Caco-2 (cell line): ENCODE measurements around the gene SIN3B. TPM values are rescaled to one million over a fixed set of nuclear protein-coding genes. Genes with fewer than 3 reads are reported as not detected.

Experiments used
- BruUV-seq: library from RNA; stranded (reverse); fragments of 400-500 nt; replicated peaks from 2 replicates; lab custom pipeline; 2021; lab: Mats Ljungman, UMichigan
- CTCF ChIA-PET: fragments of 300-600 bp; sonication (Branson Sonifier 250); formaldehyde crosslinking; loops from one replicate; lab custom pipeline; 2022; ENCODE audit warnings: antibody characterized with exemption; lab: Charles Lee
- POLR2A ChIA-PET: fragments of 300-600 bp; sonication (Branson Sonifier 250); formaldehyde crosslinking; loops from one replicate; lab custom pipeline; 2022; ENCODE audit warnings: antibody characterized with exemption; lab: Charles Lee
- DNase-seq, 2 experiments: peaks; one replicate each; pipeline versions ENCODE4 v3.0.0 to v3.0.0-alpha.2; 2020 to 2022
- H3K27me3 ChIP-seq: replicated peaks from 2 replicates; pipeline ENCODE4 v1.6.0; 2011; ENCODE audit warnings: low read length; ENCODE audit not compliant: control insufficient read depth, insufficient read depth
- H3K36me3 ChIP-seq: 2 replicates; pipeline ENCODE4 v1.5.1; 2011; ENCODE audit warnings: low read length; ENCODE audit not compliant: control insufficient read depth, insufficient read depth
- H3K4me1 ChIP-seq: fragments of 250-450 bp; sonication (Bioruptor Pico); 2 replicates; pipeline ENCODE4 v1.5.1; 2020; ENCODE audit warnings: mild to moderate bottlenecking
- H3K4me3 ChIP-seq: 2 replicates; pipeline ENCODE4 v1.5.1; 2011; ENCODE audit warnings: low read depth, mild to moderate bottlenecking, control low read depth, low read length
- H3K9me3 ChIP-seq: fragments of 250-450 bp; sonication (Bioruptor Pico); 2 replicates; pipeline ENCODE4 v1.5.1; 2020; ENCODE audit warnings: mild to moderate bottlenecking, moderate library complexity
- H3K27ac Mint-ChIP-seq: one replicate; pipeline ENCODE4 v1.8.0; 2022; ENCODE audit warnings: mixed read lengths; ENCODE audit not compliant: unreplicated experiment
- H3K27me3 Mint-ChIP-seq: one replicate; pipeline ENCODE4 v1.8.0; 2022; ENCODE audit warnings: mixed read lengths; ENCODE audit not compliant: insufficient read depth, unreplicated experiment
- H3K36me3 Mint-ChIP-seq: one replicate; pipeline ENCODE4 v1.8.0; 2022; ENCODE audit warnings: mild to moderate bottlenecking, mixed read lengths; ENCODE audit not compliant: insufficient read depth, unreplicated experiment
- H3K4me1 Mint-ChIP-seq: one replicate; pipeline ENCODE4 v1.8.0; 2022; ENCODE audit warnings: low read depth, mixed read lengths; ENCODE audit not compliant: unreplicated experiment
- H3K4me3 Mint-ChIP-seq: one replicate; pipeline ENCODE4 v1.8.0; 2022; ENCODE audit warnings: mild to moderate bottlenecking, moderate library complexity, mixed read lengths; ENCODE audit not compliant: unreplicated experiment
- H3K9me3 Mint-ChIP-seq: one replicate; pipeline ENCODE4 v1.8.0; 2022; ENCODE audit warnings: mixed read lengths; ENCODE audit not compliant: unreplicated experiment
- intact Hi-C: fragments of 100-400 bp; cut with micrococcal nuclease; formaldehyde crosslinking; loops from one replicate; pipeline ENCODE4 v1.10.0; 2022; ENCODE audit not compliant: unreplicated experiment
- total RNA-seq: library from RNA; stranded (reverse); gene quantifications from 2 replicates; pipeline ENCODE4 v1.2.3, GENCODE V29; 2022
- TF ChIP-seq, protein P1 (sequence below), 2 experiments: fragments of 200-600 bp in 1 of 2; IDR thresholded peaks; 1 replicate in 1 of 2; 2 replicates in 1 of 2; pipeline versions ENCODE4 v1.5.1 to v1.8.0; 2011 to 2022; ENCODE audit warnings: antibody characterized with exemption in 1 of 2, control low read depth in 1 of 2, inconsistent platforms in 1 of 2, low read depth in 1 of 2, low read length in 1 of 2, mild to moderate bottlenecking in 1 of 2, moderate library complexity in 1 of 2; ENCODE audit not compliant: insufficient read depth in 1 of 2, severe bottlenecking in 1 of 2, unreplicated experiment in 1 of 2

Gene SIN3B
- total RNA-seq, 1 experiment from 2014 or later: 56.9 TPM

DNA sequence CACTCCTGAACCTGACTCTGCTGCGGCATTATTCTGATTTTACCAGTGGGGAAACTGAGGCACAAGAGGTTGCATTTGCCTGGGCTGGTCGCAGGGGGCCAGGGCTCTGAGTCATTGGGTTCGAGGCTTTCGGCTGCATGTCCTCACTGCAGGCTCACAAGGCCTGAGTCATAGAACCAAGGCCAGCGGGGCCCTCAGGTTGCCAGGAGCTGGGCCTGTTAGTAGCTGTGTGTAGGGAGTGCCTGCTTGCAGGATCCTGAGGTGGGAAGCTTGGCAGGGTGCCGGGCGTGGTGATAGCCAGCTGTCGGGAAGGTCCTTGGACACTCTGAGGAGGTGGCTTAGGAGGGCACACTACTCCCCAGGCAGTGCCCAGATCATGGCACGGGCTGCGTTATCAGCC is 38.0 kb downstream of the SIN3B start:
- no TSS peak for BruUV-seq
- no peak overlapping the region for H3K4me3 ChIP-seq
- CTCF ChIA-PET: no interaction called here

DNA sequence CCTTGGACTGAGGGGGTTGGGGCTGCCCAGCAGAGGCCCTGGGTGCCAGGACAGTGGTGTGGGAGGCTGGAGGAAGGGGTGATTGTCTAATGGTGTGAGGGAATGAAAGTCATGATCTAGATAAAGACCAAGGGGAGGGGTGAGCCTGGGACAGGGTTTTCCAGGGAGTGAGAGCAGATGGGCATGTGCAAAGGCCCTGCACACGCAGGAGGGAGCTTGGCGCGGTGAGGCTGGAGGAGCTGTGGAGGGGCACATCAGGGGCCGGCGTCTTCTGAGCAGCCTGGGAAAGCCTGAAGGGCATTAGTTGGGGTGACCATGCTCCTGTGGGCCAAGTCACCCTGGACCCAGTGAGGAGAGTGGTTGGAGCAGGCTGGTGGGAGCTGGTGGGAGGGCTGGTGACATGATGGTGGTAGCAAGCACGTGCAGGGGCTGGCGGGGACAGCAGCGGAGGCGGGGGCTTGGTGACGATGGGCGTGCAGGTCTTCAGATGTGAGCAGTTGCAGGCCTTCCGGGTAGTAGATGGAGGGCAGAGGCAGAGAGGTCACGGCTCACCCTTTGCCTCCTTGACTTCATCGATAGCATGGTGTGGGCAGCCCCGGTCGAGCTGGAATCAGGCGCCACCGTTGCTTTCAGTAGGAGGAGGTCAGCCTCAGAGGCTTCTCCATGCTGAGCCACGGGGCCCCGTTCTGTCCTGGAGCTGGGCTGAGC is 39.4 kb downstream of the SIN3B start:
- BruUV-seq: no TSS peak
- no peaks in the 10 kb centered on the region for H3K9me3 Mint-ChIP-seq
- H3K4me1 ChIP-seq: no peaks in the 10 kb centered on the region
- H3K4me3 ChIP-seq: no peak overlapping the region
- TF ChIP-seq, protein P1, sequence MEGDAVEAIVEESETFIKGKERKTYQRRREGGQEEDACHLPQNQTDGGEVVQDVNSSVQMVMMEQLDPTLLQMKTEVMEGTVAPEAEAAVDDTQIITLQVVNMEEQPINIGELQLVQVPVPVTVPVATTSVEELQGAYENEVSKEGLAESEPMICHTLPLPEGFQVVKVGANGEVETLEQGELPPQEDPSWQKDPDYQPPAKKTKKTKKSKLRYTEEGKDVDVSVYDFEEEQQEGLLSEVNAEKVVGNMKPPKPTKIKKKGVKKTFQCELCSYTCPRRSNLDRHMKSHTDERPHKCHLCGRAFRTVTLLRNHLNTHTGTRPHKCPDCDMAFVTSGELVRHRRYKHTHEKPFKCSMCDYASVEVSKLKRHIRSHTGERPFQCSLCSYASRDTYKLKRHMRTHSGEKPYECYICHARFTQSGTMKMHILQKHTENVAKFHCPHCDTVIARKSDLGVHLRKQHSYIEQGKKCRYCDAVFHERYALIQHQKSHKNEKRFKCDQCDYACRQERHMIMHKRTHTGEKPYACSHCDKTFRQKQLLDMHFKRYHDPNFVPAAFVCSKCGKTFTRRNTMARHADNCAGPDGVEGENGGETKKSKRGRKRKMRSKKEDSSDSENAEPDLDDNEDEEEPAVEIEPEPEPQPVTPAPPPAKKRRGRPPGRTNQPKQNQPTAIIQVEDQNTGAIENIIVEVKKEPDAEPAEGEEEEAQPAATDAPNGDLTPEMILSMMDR (IDR thresholded peaks at IDR 0.05; ENCODE audit: insufficient read depth in 1 of 2, low read depth in 1 of 2, low read length in 1 of 2, severe bottlenecking in 1 of 2, unreplicated experiment in 1 of 2): no peak
- no peaks in the 10 kb centered on the region for H3K27me3 ChIP-seq
- no peaks in the 10 kb centered on the region for H3K27me3 Mint-ChIP-seq
- H3K4me1 Mint-ChIP-seq: no peaks in the 10 kb centered on the region
- ChIA-PET POLR2A (no interaction called here), CTCF (interaction anchor here (0.6 kb wide), 1 partner anchor 329 kb away, joined by 3 read pairs; no protein-coding TSS in a partner anchor)
- no peak for DNase-seq
- peaks cover 31% of the 10 kb centered on the region for H3K36me3 Mint-ChIP-seq
- H3K9me3 ChIP-seq: no peaks in the 10 kb centered on the region
- H3K27ac Mint-ChIP-seq: no peak overlapping the region
- H3K4me3 Mint-ChIP-seq: no peak overlapping the region
- H3K36me3 ChIP-seq: peaks cover 2% of the 10 kb centered on the region
- intact Hi-C loops: no loop called here

More for the DNA sequence above, 38.0 kb downstream of the SIN3B start:
- DNase-seq: no peak
- Mint-ChIP-seq H3K9me3 (no peaks in the 10 kb centered on the region), H3K27me3 (no peaks in the 10 kb centered on the region), H3K27ac (no peak overlapping the region), H3K36me3 (peaks cover 23% of the 10 kb centered on the region), H3K4me3 (no peak overlapping the region), H3K4me1 (no peaks in the 10 kb centered on the region)
- H3K4me1 ChIP-seq: no peaks in the 10 kb centered on the region
- TF ChIP-seq, protein P1 (IDR thresholded peaks at IDR 0.05; ENCODE audit: insufficient read depth in 1 of 2, low read depth in 1 of 2, low read length in 1 of 2, severe bottlenecking in 1 of 2, unreplicated experiment in 1 of 2): no peak
- H3K9me3 ChIP-seq: no peaks in the 10 kb centered on the region
- H3K27me3 ChIP-seq: no peaks in the 10 kb centered on the region
- POLR2A ChIA-PET: no interaction called here
- intact Hi-C loops: no loop called here
- H3K36me3 ChIP-seq: peaks cover 1% of the 10 kb centered on the region; the same call in 1 of the 2 replicates

DNA sequence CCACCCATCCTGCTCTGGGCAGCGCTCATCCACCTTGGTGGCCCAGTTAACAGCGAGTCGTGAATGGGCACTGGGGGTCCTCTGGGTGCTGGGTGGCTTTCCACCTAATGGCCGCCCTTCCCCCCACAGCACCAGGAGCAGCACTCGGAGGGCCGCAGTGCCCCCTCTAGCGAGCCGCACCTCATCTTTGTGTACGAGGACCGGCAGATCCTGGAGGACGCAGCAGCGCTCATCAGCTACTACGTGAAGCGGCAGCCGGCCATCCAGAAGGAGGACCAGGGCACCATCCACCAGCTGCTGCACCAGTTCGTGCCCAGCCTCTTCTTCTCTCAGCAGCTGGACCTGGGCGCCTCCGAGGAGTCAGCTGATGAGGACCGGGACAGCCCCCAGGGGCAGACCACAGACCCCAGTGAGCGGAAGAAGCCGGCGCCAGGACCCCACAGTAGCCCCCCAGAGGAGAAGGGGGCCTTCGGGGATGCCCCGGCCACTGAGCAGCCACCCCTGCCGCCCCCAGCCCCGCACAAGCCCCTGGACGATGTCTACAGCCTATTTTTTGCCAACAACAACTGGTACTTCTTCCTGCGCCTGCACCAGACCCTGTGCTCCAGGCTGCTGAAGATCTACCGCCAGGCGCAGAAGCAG is 40.3 kb downstream of the SIN3B start:
- Mint-ChIP-seq H3K36me3 (peaks cover 38% of the 10 kb centered on the region), H3K9me3 (peaks cover 7% of the 10 kb centered on the region), H3K27ac (no peak overlapping the region), H3K27me3 (no peaks in the 10 kb centered on the region), H3K4me3 (no peak overlapping the region), H3K4me1 (no peaks in the 10 kb centered on the region)
- CTCF ChIA-PET: no interaction called here
- no peaks in the 10 kb centered on the region for H3K9me3 ChIP-seq
- H3K27me3 ChIP-seq: no peaks in the 10 kb centered on the region
- POLR2A ChIA-PET: no interaction called here
- TF ChIP-seq, protein P1 (IDR thresholded peaks at IDR 0.05; ENCODE audit: insufficient read depth in 1 of 2, low read depth in 1 of 2, low read length in 1 of 2, severe bottlenecking in 1 of 2, unreplicated experiment in 1 of 2): no peak
- no peaks in the 10 kb centered on the region for H3K4me1 ChIP-seq
- no peak overlapping the region for H3K4me3 ChIP-seq
- intact Hi-C loops: no loop called here
- BruUV-seq: no TSS peak
- DNase-seq: no peak
- peaks cover 2% of the 10 kb centered on the region for H3K36me3 ChIP-seq
